Adrenal gland (tissue), 12 donors: Measurements from ENCODE around the gene HYAL1. TPM values are rescaled to one million over a fixed set of nuclear protein-coding genes. Genes with fewer than 3 reads are reported as not detected.

Source experiments
- DNase-seq, 7 donors: peaks; one replicate each; pipeline ENCODE4 v3.0.0-alpha.2; 2019 to 2020
- H3K27ac ChIP-seq, 5 donors: fragments of 200-600 bp; sonication (generic) in 4 of 5; 1 replicate in 3 of 5; 2 replicates in 2 of 5; pipeline versions ENCODE4 v1.5.1 to v1.8.0; 2016 to 2020; ENCODE audit warnings: mild to moderate bottlenecking in 1 of 5
- H3K27me3 ChIP-seq: fragments of 200-600 bp; 2 replicates; pipeline ENCODE4 v1.8.0; 2021
- H3K36me3 ChIP-seq, 2 donors: fragments of 200-600 bp; replicated peaks in 1 of 2; 1 replicate in 1 of 2; 2 replicates in 1 of 2; pipeline versions ENCODE4 v1.5.1 to v1.8.0; 2018 to 2022
- H3K4me1 ChIP-seq, 2 donors: fragments of 200-600 bp; replicated peaks in 1 of 2; 1 replicate in 1 of 2; 2 replicates in 1 of 2; pipeline versions ENCODE4 v1.5.1 to v1.8.0; 2018 to 2021
- H3K4me3 ChIP-seq, 4 donors: fragments of 200-600 bp; sonication (generic) in 3 of 4; one replicate each; pipeline ENCODE4 v1.5.1; 2016 to 2018
- H3K9me3 ChIP-seq, 3 donors: fragments of 200-600 bp; sonication (generic) in 1 of 3; replicated peaks in 1 of 3; 1 replicate in 2 of 3; 2 replicates in 1 of 3; pipeline versions ENCODE4 v1.5.1 to v1.8.0; 2016 to 2021
- CTCF ChIP-seq, 6 experiments: fragments of 450-650 bp in 4 of 6; fragments of 200-600 bp in 2 of 6; sonication (generic) in 1 of 6; IDR thresholded peaks; 1 replicate in 5 of 6; 2 replicates in 1 of 6; pipeline versions ENCODE4 v1.5.1 to v1.8.0; 2016 to 2021; ENCODE audit warnings: antibody characterized with exemption in 6 of 6, mild to moderate bottlenecking in 2 of 6, moderate library complexity in 1 of 6
- POLR2A ChIP-seq, 2 donors: fragments of 450-650 bp; IDR thresholded peaks; one replicate each; pipeline ENCODE4 v1.6.1; 2017; ENCODE audit warnings: antibody characterized with exemption in 2 of 2, mild to moderate bottlenecking in 2 of 2, moderate library complexity in 1 of 2
- WGBS, 4 donors: extraction: QIAGEN DNeasy Blood & Tissue Kit in 2 of 4; methylation state at CpG; one replicate each; pipeline versions ENCODE4 v1.1.5 to v1.1.7; 2013 to 2017; 5-methylcytosine and 5-hydroxymethylcytosine counted together
- intact Hi-C, 2 donors: fragments of 100-400 bp; cut with DNase I; formaldehyde crosslinking; loops; one replicate each; pipeline versions ENCODE4 v1.14.1 to v1.15.0; 2022 to 2023
- polyA plus RNA-seq, 3 donors: library from polyadenylated mRNA; stranded (reverse); fragments of 200-250 nt in 2 of 3; fragments of 350-450 nt in 1 of 3; fragmentation: Illumina TruSeq in 1 of 3; extraction: RNeasy Lipid Tissue Mini Kit (QIAGEN cat#74804) in 1 of 3; gene quantifications; one replicate each; pipeline ENCODE4 v1.2.3, GENCODE V29; 2013 to 2014
- total RNA-seq, 9 donors: library from RNA; depleted of rRNA in 4 of 9; stranded (reverse); fragments of >200 nt in 4 of 9; fragments of 120-200 nt in 1 of 9; fragmentation: NEBNext Ultra II Directional in 1 of 9; extraction: Animal tissue kit (Norgen Biotek cat#: 25700) in 1 of 9; gene quantifications; one replicate each; pipeline versions ENCODE4 v1.1.0 to v1.2.4, GENCODE V29; 2013 to 2023
- donor health status: healthy with polysubstance abuse.
- donor health status: Bipolar disorder and iron deficiency.
- donor health status: DM: yes; HTN: yes; CAD: no.
- donor health status: DM: no; HTN: no; CAD: no.
- donor health status: DM: no; HTN: no; CAD: no.
- donor health status: DM: yes; HTN: yes; CAD: no.

Gene HYAL1
- total and polyA plus RNA-seq, 12 donors: 3.2 to 50.5 (median 28.2) TPM

GRCh38 chr3:50268276-50268675 is 35.1 kb downstream of the HYAL1 start:
- intact Hi-C loops: no loop called here
- DNase-seq: no peak
- TF ChIP-seq CTCF (IDR thresholded peaks at IDR 0.05): no peak
- no peak for TF ChIP-seq POLR2A (IDR thresholded peaks at IDR 0.05)
- Histone ChIP-seq H3K36me3 (no peaks in the 10 kb centered on the region), H3K9me3 (no peaks in the 10 kb centered on the region), H3K27me3 (no peaks in the 10 kb centered on the region), H3K4me3 (no peak overlapping the region), H3K4me1 (peaks cover 63 to 65% of the 10 kb centered on the region in 2 donors), H3K27ac (peak overlapping the region in 4 of 5 donors; percentile 87 to 97 (median 91))
- 35 to 50% (median 47%) methylated on average over 3 of the region's 3 CpGs for WGBS, 4 donors

- Histone ChIP-seq H3K27ac (peak overlapping the region in 4 of 5 donors; percentile 87 to 97 (median 91)), H3K4me3 (peak overlapping the region in 1 of 4 donors; percentile 35), H3K4me1 (peaks cover 58 to 64% of the 10 kb centered on the region in 2 donors), H3K27me3 (no peaks in the 10 kb centered on the region), H3K36me3 (no peaks in the 10 kb centered on the region), H3K9me3 (no peaks in the 10 kb centered on the region)
- intact Hi-C loops: no loop called here
- peak in 2 of 7 donors; percentile 24 to 35 for DNase-seq
- TF ChIP-seq POLR2A (IDR thresholded peaks at IDR 0.05): no peak
- no peak for TF ChIP-seq CTCF (IDR thresholded peaks at IDR 0.05)
- 35 to 67% (median 47%) methylated on average over 8 to 22 of the region's 22 CpGs for WGBS, 4 donors
Observed at GRCh38 chr3:50267280-50267913, 36.0 kb downstream of the HYAL1 start.

GRCh38 chr3:50266836-50267235 is 36.5 kb downstream of the HYAL1 start:
- Histone ChIP-seq H3K4me1 (peaks cover 54 to 62% of the 10 kb centered on the region in 2 donors), H3K36me3 (no peaks in the 10 kb centered on the region), H3K27ac (peak overlapping the region in 4 of 5 donors; percentile 34 to 97 (median 91)), H3K4me3 (peak overlapping the region in 1 of 4 donors; percentile 35), H3K9me3 (no peaks in the 10 kb centered on the region), H3K27me3 (no peaks in the 10 kb centered on the region)
- intact Hi-C loops: no loop called here
- 66 to 75% (median 74%) methylated on average over 5 to 7 of the region's 7 CpGs for WGBS, 4 donors
- TF ChIP-seq POLR2A (IDR thresholded peaks at IDR 0.05) (no peak), CTCF (IDR thresholded peaks at IDR 0.05) (no peak)
- peak in 1 of 7 donors; percentile 21 for DNase-seq

GRCh38 chr3:50266017-50266416 is 37.4 kb downstream of the HYAL1 start:
- H3K27ac ChIP-seq: peak overlapping the region; percentile 86 to 97 (median 92)
- TF ChIP-seq POLR2A (IDR thresholded peaks at IDR 0.05) (no peak), CTCF (IDR thresholded peaks at IDR 0.05) (no peak)
- H3K9me3 ChIP-seq: no peaks in the 10 kb centered on the region
- DNase-seq: no peak
- H3K27me3 ChIP-seq: no peaks in the 10 kb centered on the region
- no peaks in the 10 kb centered on the region for H3K36me3 ChIP-seq
- H3K4me3 ChIP-seq: no peak overlapping the region
- H3K4me1 ChIP-seq: peaks cover 52 to 59% of the 10 kb centered on the region in 2 donors
- intact Hi-C loops: no loop called here
- 84 to 90% (median 86%) methylated on average over 4 to 6 of the region's 6 CpGs for WGBS, 4 donors
